ENCODE results near the gene FCER2.

DNA sequence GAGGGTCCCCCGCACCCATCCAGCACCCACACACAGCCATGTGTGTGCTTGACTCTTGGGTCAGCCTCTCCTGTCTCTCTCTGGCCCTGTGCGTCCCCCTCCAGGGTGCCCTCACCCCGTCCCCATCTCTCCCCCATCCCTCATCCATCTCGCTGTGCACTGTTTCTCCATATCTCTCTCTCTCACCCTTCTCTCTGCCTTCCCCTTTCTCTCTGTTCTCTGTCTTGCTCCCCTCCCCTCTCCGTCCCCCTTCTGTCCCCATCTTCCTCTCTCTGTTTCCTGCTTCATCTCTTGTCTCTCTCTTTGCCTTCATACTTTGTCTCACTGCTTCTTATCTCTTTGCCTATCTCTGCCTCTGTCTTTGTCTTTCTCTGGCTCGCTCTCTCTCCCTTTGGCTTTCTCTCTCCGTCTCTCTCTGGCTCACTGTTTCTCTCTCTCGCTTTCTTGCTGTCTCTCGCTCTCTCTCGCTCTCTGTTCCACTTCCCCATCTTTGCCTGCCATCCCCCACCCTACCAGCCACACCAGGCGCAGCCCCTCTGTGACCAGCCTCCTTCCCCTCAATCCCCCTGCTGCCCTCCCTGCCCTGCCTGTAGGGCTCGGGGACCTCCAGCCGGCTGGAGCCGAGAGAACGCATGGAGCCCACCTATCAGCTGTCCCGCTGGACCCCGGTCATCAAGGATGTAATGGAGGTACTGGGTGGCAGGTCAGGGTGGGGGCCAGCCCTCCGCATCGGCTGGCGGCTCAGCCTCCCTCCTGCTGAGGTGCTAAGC, 56.1 kb downstream of the FCER2 start:
- TF ChIP-seq, protein P1, sequence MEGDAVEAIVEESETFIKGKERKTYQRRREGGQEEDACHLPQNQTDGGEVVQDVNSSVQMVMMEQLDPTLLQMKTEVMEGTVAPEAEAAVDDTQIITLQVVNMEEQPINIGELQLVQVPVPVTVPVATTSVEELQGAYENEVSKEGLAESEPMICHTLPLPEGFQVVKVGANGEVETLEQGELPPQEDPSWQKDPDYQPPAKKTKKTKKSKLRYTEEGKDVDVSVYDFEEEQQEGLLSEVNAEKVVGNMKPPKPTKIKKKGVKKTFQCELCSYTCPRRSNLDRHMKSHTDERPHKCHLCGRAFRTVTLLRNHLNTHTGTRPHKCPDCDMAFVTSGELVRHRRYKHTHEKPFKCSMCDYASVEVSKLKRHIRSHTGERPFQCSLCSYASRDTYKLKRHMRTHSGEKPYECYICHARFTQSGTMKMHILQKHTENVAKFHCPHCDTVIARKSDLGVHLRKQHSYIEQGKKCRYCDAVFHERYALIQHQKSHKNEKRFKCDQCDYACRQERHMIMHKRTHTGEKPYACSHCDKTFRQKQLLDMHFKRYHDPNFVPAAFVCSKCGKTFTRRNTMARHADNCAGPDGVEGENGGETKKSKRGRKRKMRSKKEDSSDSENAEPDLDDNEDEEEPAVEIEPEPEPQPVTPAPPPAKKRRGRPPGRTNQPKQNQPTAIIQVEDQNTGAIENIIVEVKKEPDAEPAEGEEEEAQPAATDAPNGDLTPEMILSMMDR (IDR thresholded peaks at IDR 0.05): no peak
- no peak for TF ChIP-seq ZFX (IDR thresholded peaks at IDR 0.05; ENCODE audit: borderline replicate concordance)

All from 22Rv1 (cell line).